Lower lobe of right lung (tissue), 2 donors: Measurements from ENCODE around the gene ELAVL4. TPM values are rescaled to one million over a fixed set of nuclear protein-coding genes. Genes with fewer than 3 reads are reported as not detected.

Experiments used
- ATAC-seq, 2 donors: fragments of 200-7000 bp; cut with Tn5 transposase; one replicate each; pipeline ENCODE4 v1.9.1; 2020 to 2022; ENCODE audit warnings: mild to moderate bottlenecking in 2 of 2, moderate library complexity in 2 of 2
- DNase-seq: peaks from one replicate; pipeline ENCODE4 v3.0.0-alpha.2; 2020
- H3K27ac ChIP-seq: fragments of 200-600 bp; one replicate; pipeline ENCODE4 v1.8.0; 2022
- H3K27me3 ChIP-seq: fragments of 200-600 bp; one replicate; pipeline ENCODE4 v1.8.0; 2022; ENCODE audit warnings: low read depth
- H3K36me3 ChIP-seq: fragments of 200-600 bp; one replicate; pipeline ENCODE4 v1.8.0; 2022; ENCODE audit warnings: mild to moderate bottlenecking
- H3K4me1 ChIP-seq: fragments of 200-600 bp; one replicate; pipeline ENCODE4 v1.8.0; 2022
- H3K4me3 ChIP-seq: fragments of 200-600 bp; one replicate; pipeline ENCODE4 v1.8.0; 2022; ENCODE audit warnings: mild to moderate bottlenecking
- H3K9me3 ChIP-seq: fragments of 200-600 bp; one replicate; pipeline ENCODE4 v1.8.0; 2022
- intact Hi-C: fragments of 100-400 bp; cut with DNase I; formaldehyde crosslinking; loops from one replicate; pipeline ENCODE4 v1.11.0; 2022
- long read RNA-seq: library from polyadenylated mRNA; unstranded; transcript quantifications from one replicate; pipeline ENCODE4 v2.0.0, GENCODE V29; 2021
- total RNA-seq: library from RNA; stranded (reverse); fragmentation: NEBNext Ultra II Directional; extraction: Animal tissue kit (Norgen Biotek cat#: 25700); gene quantifications from one replicate; pipeline ENCODE4 v1.2.1, GENCODE V29; 2021
- TF ChIP-seq, protein P1 (sequence below): fragments of 200-600 bp; IDR thresholded peaks from one replicate; pipeline ENCODE4 v1.8.0; 2022; ENCODE audit warnings: antibody characterized with exemption, mild to moderate bottlenecking
- donor health status: DM: no; HTN: yes; CAD: no; lungs with severe emphysema.

ELAVL4 gene
- not detected for total RNA-seq
- long read RNA-seq: 0 reads

- Histone ChIP-seq H3K4me3 (no peak within 1 kb of the TSS), H3K27ac (no peak within 1 kb of the TSS), H3K4me1 (no peaks in the 10 kb centered on the region), H3K36me3 (no peaks in the 10 kb centered on the region), H3K9me3 (no peaks in the 10 kb centered on the region), H3K27me3 (peaks cover 21% of the 10 kb centered on the region)
- ATAC-seq: no peak
- DNase-seq: no peak
- intact Hi-C loops: no loop called here
- TF ChIP-seq, protein P1, sequence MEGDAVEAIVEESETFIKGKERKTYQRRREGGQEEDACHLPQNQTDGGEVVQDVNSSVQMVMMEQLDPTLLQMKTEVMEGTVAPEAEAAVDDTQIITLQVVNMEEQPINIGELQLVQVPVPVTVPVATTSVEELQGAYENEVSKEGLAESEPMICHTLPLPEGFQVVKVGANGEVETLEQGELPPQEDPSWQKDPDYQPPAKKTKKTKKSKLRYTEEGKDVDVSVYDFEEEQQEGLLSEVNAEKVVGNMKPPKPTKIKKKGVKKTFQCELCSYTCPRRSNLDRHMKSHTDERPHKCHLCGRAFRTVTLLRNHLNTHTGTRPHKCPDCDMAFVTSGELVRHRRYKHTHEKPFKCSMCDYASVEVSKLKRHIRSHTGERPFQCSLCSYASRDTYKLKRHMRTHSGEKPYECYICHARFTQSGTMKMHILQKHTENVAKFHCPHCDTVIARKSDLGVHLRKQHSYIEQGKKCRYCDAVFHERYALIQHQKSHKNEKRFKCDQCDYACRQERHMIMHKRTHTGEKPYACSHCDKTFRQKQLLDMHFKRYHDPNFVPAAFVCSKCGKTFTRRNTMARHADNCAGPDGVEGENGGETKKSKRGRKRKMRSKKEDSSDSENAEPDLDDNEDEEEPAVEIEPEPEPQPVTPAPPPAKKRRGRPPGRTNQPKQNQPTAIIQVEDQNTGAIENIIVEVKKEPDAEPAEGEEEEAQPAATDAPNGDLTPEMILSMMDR: no peak
These were observed at the start of gene ELAVL4 for GRCh38 chr1:50108497-50109059. ELAVL4 (plus strand) TSS chr1:50108920; CDS start chr1:50109190, 270 bp downstream.

- Histone ChIP-seq H3K9me3 (no peaks in the 10 kb centered on the region), H3K4me3 (no peak overlapping the region), H3K4me1 (no peaks in the 10 kb centered on the region), H3K27ac (no peak overlapping the region), H3K27me3 (no peaks in the 10 kb centered on the region), H3K36me3 (no peaks in the 10 kb centered on the region)
- intact Hi-C loops: no loop called here
- TF ChIP-seq, protein P1: no peak
- DNase-seq (no peak), ATAC-seq (peak in 1 of 2 donors; percentile 19)
These were observed 48.4 kb upstream of the ELAVL4 start for GRCh38 chr1:50060279-50060678.

- Histone ChIP-seq H3K4me3 (no peak overlapping the region), H3K9me3 (no peaks in the 10 kb centered on the region), H3K27ac (no peak overlapping the region), H3K4me1 (no peaks in the 10 kb centered on the region), H3K36me3 (no peaks in the 10 kb centered on the region), H3K27me3 (no peaks in the 10 kb centered on the region)
- intact Hi-C loops: no loop called here
- no peak for ATAC-seq
- DNase-seq: no peak
- TF ChIP-seq, protein P1: no peak
These were observed 41.9 kb upstream of the ELAVL4 start for GRCh38 chr1:50066806-50067205.

GRCh38 chr1:50074931-50075330, 33.8 kb upstream of the ELAVL4 start:
- Histone ChIP-seq H3K27me3 (no peaks in the 10 kb centered on the region), H3K4me3 (no peak overlapping the region), H3K9me3 (no peaks in the 10 kb centered on the region), H3K36me3 (no peaks in the 10 kb centered on the region), H3K27ac (no peak overlapping the region), H3K4me1 (no peaks in the 10 kb centered on the region)
- no peak for ATAC-seq
- TF ChIP-seq, protein P1: no peak
- intact Hi-C loops: no loop called here
- no peak for DNase-seq

DNA sequence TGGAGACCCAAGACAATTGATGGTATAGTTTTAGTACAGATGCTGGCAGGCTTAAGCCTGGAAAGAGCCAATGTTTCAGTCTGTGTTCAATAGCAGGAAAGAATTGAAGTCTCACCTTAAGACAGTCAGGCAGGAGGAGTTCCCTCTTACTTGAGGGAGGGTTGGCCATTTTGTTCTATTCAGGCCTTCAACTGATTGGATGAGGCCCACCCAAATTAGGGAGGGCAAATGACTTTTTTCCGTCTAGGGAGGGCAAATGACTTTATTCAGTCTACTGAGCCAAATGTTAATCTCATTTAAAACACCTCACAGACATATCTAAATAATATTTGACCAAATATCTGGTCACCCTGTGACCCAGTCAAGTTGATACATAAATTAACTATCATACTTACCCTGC, 31.4 kb upstream of the ELAVL4 start:
- Histone ChIP-seq H3K36me3 (no peaks in the 10 kb centered on the region), H3K27ac (no peak overlapping the region), H3K4me3 (no peak overlapping the region), H3K9me3 (no peaks in the 10 kb centered on the region), H3K27me3 (no peaks in the 10 kb centered on the region), H3K4me1 (no peaks in the 10 kb centered on the region)
- TF ChIP-seq, protein P1: no peak
- DNase-seq: no peak
- ATAC-seq: no peak
- intact Hi-C loops: no loop called here
